Upper lobe of left lung (tissue), 4 donors: ENCODE measurements around the gene H2AZ1.

ENCODE experiments used
- CTCF ChIP-seq, 6 experiments: fragments of 450-650 bp in 4 of 6; fragments of 200-600 bp in 2 of 6; sonication (generic) in 2 of 6; IDR thresholded peaks; one replicate each; pipeline ENCODE4 v1.5.1; 2016 to 2019; ENCODE audit warnings: antibody characterized with exemption in 6 of 6
- POLR2A ChIP-seq, 4 donors: fragments of 450-650 bp; IDR thresholded peaks; one replicate each; pipeline ENCODE4 v1.5.1; 2016 to 2017; ENCODE audit warnings: antibody characterized with exemption in 4 of 4, mild to moderate bottlenecking in 2 of 4

DNA sequence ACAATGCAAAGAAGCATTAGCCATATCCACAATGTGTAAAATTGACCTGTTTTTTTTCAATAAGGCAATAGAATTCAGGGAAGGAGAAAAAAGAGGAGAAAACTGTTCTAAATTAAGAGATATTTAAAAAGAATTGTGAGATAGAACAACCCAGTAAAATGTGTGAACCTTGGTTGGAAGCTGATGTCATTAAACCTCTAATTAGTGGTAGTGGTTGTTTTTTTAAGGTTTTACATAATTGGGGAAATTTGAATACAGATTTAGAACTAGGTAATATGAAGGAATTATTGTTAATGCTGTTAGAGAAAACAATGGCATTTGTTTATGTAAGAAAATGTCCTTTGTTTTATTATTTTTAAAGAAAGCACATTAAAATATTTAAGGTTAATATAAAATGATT is 15.1 kb upstream of the H2AZ1 start:
- TF ChIP-seq CTCF (IDR thresholded peaks at IDR 0.05) = no peak
- TF ChIP-seq POLR2A (IDR thresholded peaks at IDR 0.05) = no peak
